HepG2 (cell line): ENCODE results near the gene KRT73. TPM values are rescaled to one million over a fixed set of nuclear protein-coding genes. Genes with fewer than 3 reads are reported as not detected.

Experiments used
- ATAC-seq: fragments of 200-7000 bp; cut with Tn5 transposase; 3 replicates; pipeline ENCODE4 v1.9.1; 2020; ENCODE audit warnings: mild to moderate bottlenecking, moderate library complexity
- BruUV-seq: library from RNA; stranded (reverse); fragments of 400-500 nt; replicated peaks from 2 replicates; lab custom pipeline; 2021; lab: Mats Ljungman, UMichigan
- CTCF ChIA-PET: fragments of 300-600 bp; formaldehyde crosslinking; extraction: SDS; loops from one replicate; lab custom pipeline; 2021; ENCODE audit warnings: low total read pairs, inconsistent platforms, low intra/inter-chr PET ratio; lab: Yijun Ruan, JAX
- POLR2A ChIA-PET: fragments of 350-600 bp; sonication (Branson Sonifier 250); formaldehyde crosslinking; loops from one replicate; lab custom pipeline; 2020; ENCODE audit warnings: antibody characterized with exemption, inconsistent platforms; lab: Yijun Ruan, JAX
- DNase-seq: peaks from one replicate; pipeline ENCODE4 v3.0.0-alpha.2; 2015; ENCODE audit warnings: low spot score
- FAIRE-seq: peaks from 3 replicates; lab custom pipeline; 2011; peaks lifted over from hg19 to GRCh38; lab: Jason Lieb, UNC
- H2AFZ ChIP-seq: one replicate; pipeline ENCODE4 v1.6.1; 2011; ENCODE audit warnings: low read length, inconsistent platforms
- H3K27ac ChIP-seq: fragments of 300-600 bp; 3 replicates; pipeline ENCODE4 v1.8.0; 2011; ENCODE audit warnings: mixed run types, mild to moderate bottlenecking, mixed read lengths, low read length, inconsistent platforms; ENCODE audit not compliant: insufficient read depth; ENCODE audit errors: extremely low read length
- H3K27me3 ChIP-seq, 2 experiments: fragments of 200-600 bp in 1 of 2; 2 replicates in 1 of 2; 3 replicates in 1 of 2; pipeline versions ENCODE4 v1.6.0 to v1.8.0; 2011; ENCODE audit warnings: low read length in 2 of 2, mild to moderate bottlenecking in 2 of 2, moderate library complexity in 2 of 2, inconsistent platforms in 1 of 2; ENCODE audit not compliant: insufficient read depth in 2 of 2, control insufficient read depth in 1 of 2
- H3K36me3 ChIP-seq, 2 experiments: fragments of 200-600 bp in 1 of 2; replicated peaks in 1 of 2; 2 replicates in 1 of 2; 3 replicates in 1 of 2; pipeline versions ENCODE4 v1.5.1 to v1.8.0; 2011; ENCODE audit warnings: low read length in 2 of 2, inconsistent platforms in 1 of 2; ENCODE audit not compliant: insufficient read depth in 2 of 2, control insufficient read depth in 1 of 2
- H3K4me1 ChIP-seq: 2 replicates; pipeline ENCODE4 v1.5.1; 2012; ENCODE audit warnings: low read length, inconsistent platforms; ENCODE audit not compliant: insufficient read depth
- H3K4me2 ChIP-seq: 2 replicates; pipeline ENCODE4 v1.6.0; 2011; ENCODE audit warnings: low read depth, low read length, inconsistent platforms
- H3K4me3 ChIP-seq, 3 experiments: fragments of 200-600 bp in 1 of 3; sonication (generic), shearing (Covaris generic) in 1 of 3; replicated peaks in 1 of 3; 2 replicates each; pipeline ENCODE4 v1.5.1; 2011 to 2016; ENCODE audit warnings: low read length in 3 of 3, inconsistent platforms in 2 of 3, low read depth in 2 of 3, mild to moderate bottlenecking in 2 of 3, control low read depth in 1 of 3, mixed read lengths in 1 of 3; ENCODE audit not compliant: insufficient read depth in 1 of 3
- H3K79me2 ChIP-seq: one replicate; pipeline ENCODE4 v1.6.1; 2011; ENCODE audit warnings: low read length, inconsistent platforms; ENCODE audit not compliant: insufficient read depth
- H3K9ac ChIP-seq: 2 replicates; pipeline ENCODE4 v1.6.0; 2011; ENCODE audit warnings: mild to moderate bottlenecking, low read depth, low read length, inconsistent platforms; ENCODE audit not compliant: insufficient read depth
- H3K9me3 ChIP-seq: 2 replicates; pipeline ENCODE4 v1.5.1; 2012; ENCODE audit warnings: mild to moderate bottlenecking, low read length
- H4K20me1 ChIP-seq: 2 replicates; pipeline ENCODE4 v1.6.0; 2011; ENCODE audit warnings: inconsistent platforms, mild to moderate bottlenecking, low read length, moderate library complexity; ENCODE audit not compliant: insufficient read depth
- DMTF1 ChIP-seq: sonication (generic); formaldehyde crosslinking; IDR thresholded peaks from 2 replicates; pipeline ENCODE4 v1.4.0; 2020; ENCODE audit warnings: mild to moderate bottlenecking, missing genetic modification reagents
- GTF3A ChIP-seq: sonication (generic); formaldehyde crosslinking; conservative IDR thresholded peaks from 2 replicates; pipeline ENCODE4 v1.4.0; 2020; ENCODE audit warnings: mild to moderate bottlenecking, missing genetic modification reagents
- TEF ChIP-seq: sonication (generic); formaldehyde crosslinking; IDR thresholded peaks from 2 replicates; pipeline ENCODE4 v1.5.0; 2020; ENCODE audit warnings: missing genetic modification reagents
- ZFP37 ChIP-seq: sonication (generic); formaldehyde crosslinking; IDR thresholded peaks from 2 replicates; pipeline ENCODE4 v1.4.0; 2020; ENCODE audit warnings: missing genetic modification reagents, borderline replicate concordance
- ZNF160 ChIP-seq: sonication (generic); formaldehyde crosslinking; IDR thresholded peaks from 2 replicates; pipeline ENCODE4 v1.8.0; 2022; ENCODE audit warnings: mild to moderate bottlenecking, inconsistent platforms, missing genetic modification reagents
- ZNF580 ChIP-seq: IDR thresholded peaks from 2 replicates; pipeline ENCODE4 v1.6.1; 2016; ENCODE audit warnings: low read depth, borderline replicate concordance
- ZSCAN31 ChIP-seq: sonication (generic); formaldehyde crosslinking; IDR thresholded peaks from 2 replicates; pipeline ENCODE4 v1.5.0; 2020; ENCODE audit warnings: low read depth, mild to moderate bottlenecking, missing genetic modification reagents
- WGBS: methylation state at CpG from one replicate; pipeline ENCODE4 v1.1.6; 2017; ENCODE audit warnings: low lambda C conversion rate; 5-methylcytosine and 5-hydroxymethylcytosine counted together
- in situ Hi-C: cut with HindIII; loops from 2 replicates; pipeline ENCODE4 v1.10.0; 2017; ENCODE audit warnings: low pct_unique_long_range_greater_than_20kb; ENCODE audit not compliant: extremely low pct_ligation_motif_present
- intact Hi-C: fragments of 100-400 bp; cut with micrococcal nuclease; formaldehyde crosslinking; loops from one replicate; pipeline ENCODE4 v1.10.0; 2022; ENCODE audit not compliant: unreplicated experiment
- polyA plus RNA-seq, 8 experiments: library from polyadenylated mRNA; depleted of rRNA in 3 of 8; stranded (reverse) in 7 of 8; unstranded in 1 of 8; fragments of >200 nt; fragmentation: Illumina TruSeq in 4 of 8; extraction: Trizol in 4 of 8; gene quantifications; 2 replicates each; pipeline versions ENCODE4 v1.2.1 to v1.2.3, GENCODE V29; 2011 to 2016; ENCODE audit warnings: low read depth in 4 of 8, missing spikeins in 1 of 8, mixed read lengths in 1 of 8; ENCODE audit not compliant: insufficient read depth in 1 of 8
- total RNA-seq, 5 experiments: library from RNA; depleted of rRNA; stranded (reverse); fragments of >200 nt; fragmentation: Illumina TruSeq; extraction: Trizol; gene quantifications; 2 replicates each; pipeline ENCODE4 v1.2.3, GENCODE V29; 2016; ENCODE audit warnings: low read depth in 1 of 5

The KRT73 gene
- total and polyA plus RNA-seq, 2 of the 13 experiments (the other 11 are each of a cell fraction or from before 2014, with no cell fraction given): not detected

GRCh38 chr12:52644078-52644415 lies 25.7 kb upstream of the KRT73 start:
- no peak overlapping the region for H3K27ac ChIP-seq
- H3K4me1 ChIP-seq: no peaks in the 10 kb centered on the region
- FAIRE-seq: no peak
- ATAC-seq: no peak
- no peak for DNase-seq
- H3K27me3 ChIP-seq: peaks cover 3 to 60% of the 10 kb centered on the region in 2 experiments; a peak in 3 of 5 replicates
- BruUV-seq: no TSS peak
- CTCF ChIA-PET: no interaction called here
- H3K4me3 ChIP-seq: no peak overlapping the region
- TF ChIP-seq DMTF1 (CRISPR knock-in tag): no peak
- no peak for TF ChIP-seq ZNF160
- no peak for TF ChIP-seq TEF (CRISPR knock-in tag)
- no peak for TF ChIP-seq ZSCAN31 (CRISPR knock-in tag)
- no peak for TF ChIP-seq ZFP37 (CRISPR knock-in tag)
- TF ChIP-seq GTF3A (CRISPR knock-in tag): no peak
- no peak for TF ChIP-seq ZNF580
- 0% methylated on average over 5 of the region's 6 CpGs for WGBS
- POLR2A ChIA-PET: no interaction called here
- no peaks in the 10 kb centered on the region for H4K20me1 ChIP-seq
- no peak overlapping the region for H2AFZ ChIP-seq
- H3K79me2 ChIP-seq: no peaks in the 10 kb centered on the region
- in situ Hi-C loops (no loop called here), intact Hi-C loops (no loop called here)
- H3K9me3 ChIP-seq: no peaks in the 10 kb centered on the region
- no peak overlapping the region for H3K9ac ChIP-seq
- H3K4me2 ChIP-seq: no peak overlapping the region
- H3K36me3 ChIP-seq: no peaks in the 10 kb centered on the region
